Skeletal muscle tissue (tissue), 4 donors: Measurements from ENCODE around the gene RASGRF2. TPM values are rescaled to one million over a fixed set of nuclear protein-coding genes. Genes with fewer than 3 reads are reported as not detected.
"Not testable (repeated sequence)": the region's sequence is repeated elsewhere in the genome, so short reads cannot be mapped to it uniquely, and the experiment has no call there.

Source experiments
- H3K27ac ChIP-seq: one replicate; pipeline ENCODE4 v1.7.0; 2013; ENCODE audit warnings: mild to moderate bottlenecking, low read depth, low read length, inconsistent platforms
- H3K27me3 ChIP-seq, 3 donors: one replicate each; pipeline ENCODE4 v1.7.0; 2013; ENCODE audit warnings: low read length in 3 of 3; ENCODE audit not compliant: control insufficient read depth in 3 of 3, insufficient read depth in 3 of 3
- H3K36me3 ChIP-seq, 3 donors: one replicate each; pipeline ENCODE4 v1.7.0; 2013; ENCODE audit warnings: low read length in 3 of 3; ENCODE audit not compliant: control insufficient read depth in 3 of 3, insufficient read depth in 3 of 3
- H3K4me1 ChIP-seq, 3 donors: one replicate each; pipeline ENCODE4 v1.7.0; 2013; ENCODE audit warnings: low read length in 3 of 3, mild to moderate bottlenecking in 3 of 3; ENCODE audit not compliant: control insufficient read depth in 3 of 3, insufficient read depth in 3 of 3
- H3K4me3 ChIP-seq, 3 donors: one replicate each; pipeline ENCODE4 v1.7.0; 2013; ENCODE audit warnings: low read length in 3 of 3
- H3K9ac ChIP-seq, 3 donors: one replicate each; pipeline ENCODE4 v1.7.0; 2013; ENCODE audit warnings: low read length in 3 of 3, mild to moderate bottlenecking in 3 of 3, moderate library complexity in 2 of 3, low read depth in 1 of 3
- H3K9me3 ChIP-seq, 3 donors: one replicate each; pipeline ENCODE4 v1.7.0; 2013; ENCODE audit warnings: low read length in 3 of 3; ENCODE audit not compliant: control insufficient read depth in 3 of 3
- total RNA-seq: library from RNA; depleted of rRNA; stranded (reverse); fragments of >200 nt; gene quantifications from one replicate; pipeline ENCODE4 v1.2.3, GENCODE V29; 2014
- donor health status: Osteomylitis.

Gene RASGRF2
- total RNA-seq, 1 donor from 2014 or later = 1.0 TPM

DNA sequence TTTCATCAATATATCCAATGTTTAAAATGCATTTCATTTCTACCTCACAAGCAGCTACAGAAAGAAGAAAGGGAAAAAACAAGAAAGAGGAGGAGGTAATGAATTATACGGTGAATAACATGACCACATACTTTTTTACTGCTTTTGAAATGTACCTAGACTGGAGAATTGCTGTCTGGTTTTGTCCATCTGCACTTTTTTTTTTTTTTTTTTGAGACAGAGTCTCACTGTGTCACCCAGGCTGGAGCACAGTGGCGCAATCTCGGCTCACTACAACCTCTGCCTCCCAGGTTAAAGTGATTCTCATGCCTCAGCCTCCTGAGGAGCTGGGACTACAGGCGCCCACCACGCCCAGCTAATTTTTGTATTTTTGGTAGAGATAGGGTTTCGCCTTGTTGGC lies 58.4 kb downstream of the RASGRF2 start:
- H3K4me1 ChIP-seq, H3K9me3 ChIP-seq, H3K27me3 ChIP-seq, H3K9ac ChIP-seq, H3K4me3 ChIP-seq, H3K27ac ChIP-seq, H3K36me3 ChIP-seq: not testable (repeated sequence)

DNA sequence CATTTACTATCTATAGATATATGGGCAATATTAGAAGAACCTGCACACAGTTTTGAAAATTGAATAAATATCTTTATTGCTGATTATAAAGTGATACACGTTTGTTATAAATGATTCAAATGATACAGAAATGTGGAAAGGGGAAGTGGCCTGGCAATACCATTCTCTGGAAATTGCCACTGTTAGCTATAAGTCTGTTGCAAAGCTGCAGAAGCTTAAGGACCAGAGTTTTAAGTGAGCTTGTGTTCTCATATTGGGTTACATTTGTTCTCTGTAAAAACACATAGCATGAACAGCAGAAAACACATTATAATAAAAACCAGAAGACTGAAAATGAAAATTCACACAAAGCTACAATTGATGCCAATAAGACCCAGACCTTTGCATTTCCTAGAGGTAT lies 59.6 kb downstream of the RASGRF2 start:
- no peak overlapping the region for H3K4me3 ChIP-seq
- H3K4me1 ChIP-seq = no peaks in the 10 kb centered on the region
- no peaks in the 10 kb centered on the region for H3K36me3 ChIP-seq
- no peak overlapping the region for H3K9ac ChIP-seq
- no peak overlapping the region for H3K27ac ChIP-seq
- H3K9me3 ChIP-seq = no peaks in the 10 kb centered on the region
- peaks cover 0 to under 1% (median 0%) of the 10 kb centered on the region in 3 donors for H3K27me3 ChIP-seq

DNA sequence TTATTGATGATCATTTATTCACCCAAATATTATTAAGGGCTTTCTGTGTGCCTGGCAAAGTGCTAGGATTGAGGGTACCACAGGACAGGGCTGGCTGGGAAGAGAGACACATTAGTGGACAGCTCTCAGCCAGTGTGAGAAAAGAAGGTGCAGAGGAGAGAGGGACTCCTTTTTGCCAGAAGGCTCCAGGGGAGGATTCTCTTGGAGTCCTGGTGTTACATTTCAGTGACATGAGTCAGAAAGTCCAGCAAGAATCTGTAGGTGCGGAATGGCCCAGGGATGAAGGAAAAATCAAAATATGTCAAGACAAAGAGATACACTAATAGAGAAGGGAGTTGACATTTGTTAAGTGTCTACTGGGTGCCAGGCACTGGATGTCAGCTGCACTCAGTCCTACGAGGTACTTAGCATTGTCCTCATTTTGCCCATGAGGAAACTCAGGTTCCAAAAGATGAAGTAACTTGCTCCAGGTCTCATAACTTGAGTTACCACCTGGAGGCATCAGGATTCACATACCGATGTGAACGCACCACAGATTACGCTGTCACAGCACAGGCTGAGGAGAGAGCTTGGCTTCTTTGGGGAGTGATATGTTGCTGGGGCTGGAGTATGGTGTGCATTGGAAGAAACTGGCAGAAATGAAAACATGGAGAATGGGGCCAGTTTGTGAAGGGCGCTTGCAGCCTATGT lies 60.5 kb downstream of the RASGRF2 start:
- Histone ChIP-seq H3K27me3 (peaks cover 0 to 4% (median 0%) of the 10 kb centered on the region in 3 donors), H3K27ac (no peak overlapping the region), H3K9ac (no peak overlapping the region), H3K36me3 (no peaks in the 10 kb centered on the region), H3K4me3 (no peak overlapping the region), H3K9me3 (no peaks in the 10 kb centered on the region), H3K4me1 (no peaks in the 10 kb centered on the region)

DNA sequence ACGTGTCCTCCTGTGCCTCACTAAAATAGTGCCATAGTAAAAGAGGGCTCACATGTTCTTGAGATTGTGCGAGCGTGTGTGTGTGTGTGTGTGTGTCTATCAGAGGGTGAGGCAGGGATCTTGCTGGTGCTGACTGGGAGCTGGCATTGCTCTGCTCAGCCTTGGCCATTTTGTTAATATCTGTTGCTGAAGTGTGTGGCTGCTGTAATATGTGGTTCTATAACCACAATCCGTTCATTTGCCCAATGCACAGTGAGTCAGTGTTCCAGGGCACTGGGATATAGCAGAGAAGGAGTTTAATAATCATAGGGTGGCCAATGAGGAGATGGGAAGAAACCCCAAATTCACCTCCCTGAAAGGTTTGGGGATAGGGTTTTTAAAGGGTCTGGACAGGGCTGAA lies 61.3 kb downstream of the RASGRF2 start:
- Histone ChIP-seq H3K27me3 (peaks cover 0 to 4% (median 0%) of the 10 kb centered on the region in 3 donors), H3K9ac (no peak overlapping the region), H3K9me3 (no peaks in the 10 kb centered on the region), H3K4me1 (no peaks in the 10 kb centered on the region), H3K36me3 (no peaks in the 10 kb centered on the region), H3K4me3 (no peak overlapping the region), H3K27ac (no peak overlapping the region)

DNA sequence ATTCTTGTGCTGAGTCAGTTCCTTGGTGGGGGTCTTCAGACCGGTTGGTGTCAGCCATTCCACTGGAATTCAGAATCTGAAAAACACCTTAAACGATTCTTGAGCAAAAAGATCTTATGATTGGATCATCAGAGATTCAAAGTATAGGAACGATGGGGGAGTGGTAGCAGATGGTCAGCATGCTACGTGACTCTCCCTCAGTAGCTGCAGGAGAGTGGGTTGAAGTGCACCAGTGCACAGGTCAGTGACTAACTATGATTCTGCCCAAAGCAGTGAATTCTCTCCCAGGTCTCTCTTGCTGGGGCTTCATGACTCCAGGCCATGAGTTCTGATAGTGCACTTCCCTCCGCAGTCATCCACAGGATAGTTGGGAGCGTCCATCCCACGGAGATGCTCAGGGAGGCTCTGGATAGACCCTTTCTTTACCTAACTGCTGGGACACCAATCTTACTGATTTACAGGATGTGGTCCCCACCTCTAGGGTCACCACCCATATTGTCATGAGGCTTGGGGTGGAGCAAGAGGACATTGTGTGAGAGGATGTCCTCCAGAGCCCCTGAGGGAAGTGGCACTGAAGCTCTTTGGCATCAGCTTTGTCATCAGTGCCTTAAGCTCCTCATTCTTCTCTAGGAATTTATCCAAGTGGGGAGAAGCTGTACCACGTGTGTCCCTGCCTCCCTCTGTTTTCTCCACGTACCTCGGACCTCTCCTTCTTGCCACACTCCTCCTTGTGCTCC lies 62.0 kb downstream of the RASGRF2 start:
- Histone ChIP-seq H3K9ac (no peak overlapping the region), H3K36me3 (no peaks in the 10 kb centered on the region), H3K27me3 (peaks cover 0 to 4% (median 0%) of the 10 kb centered on the region in 3 donors), H3K9me3 (no peaks in the 10 kb centered on the region), H3K4me1 (no peaks in the 10 kb centered on the region), H3K27ac (no peak overlapping the region), H3K4me3 (no peak overlapping the region)

DNA sequence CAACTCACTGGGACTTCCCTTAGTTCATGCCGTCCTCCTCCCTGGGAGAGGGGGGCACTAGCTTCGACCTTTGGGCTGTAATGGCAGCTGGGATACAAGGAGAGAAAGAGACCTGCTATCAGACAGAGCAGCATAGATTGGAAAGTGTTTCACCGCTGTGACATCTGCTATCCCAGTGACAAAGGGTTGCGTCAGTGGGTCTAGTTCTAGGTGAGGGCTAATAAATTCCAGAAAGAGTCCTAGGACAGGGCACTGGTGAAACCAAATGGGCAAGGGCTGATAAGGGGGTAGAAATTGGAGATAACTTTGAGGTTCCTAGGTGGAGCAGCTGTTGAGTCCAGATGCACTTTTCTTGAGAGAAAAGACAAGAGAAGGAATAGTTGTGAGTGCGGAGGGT lies 62.5 kb downstream of the RASGRF2 start:
- Histone ChIP-seq H3K9ac (no peak overlapping the region), H3K27ac (no peak overlapping the region), H3K9me3 (no peaks in the 10 kb centered on the region), H3K4me1 (no peaks in the 10 kb centered on the region), H3K36me3 (no peaks in the 10 kb centered on the region), H3K27me3 (peaks cover 0 to 4% (median 0%) of the 10 kb centered on the region in 3 donors), H3K4me3 (no peak overlapping the region)

DNA sequence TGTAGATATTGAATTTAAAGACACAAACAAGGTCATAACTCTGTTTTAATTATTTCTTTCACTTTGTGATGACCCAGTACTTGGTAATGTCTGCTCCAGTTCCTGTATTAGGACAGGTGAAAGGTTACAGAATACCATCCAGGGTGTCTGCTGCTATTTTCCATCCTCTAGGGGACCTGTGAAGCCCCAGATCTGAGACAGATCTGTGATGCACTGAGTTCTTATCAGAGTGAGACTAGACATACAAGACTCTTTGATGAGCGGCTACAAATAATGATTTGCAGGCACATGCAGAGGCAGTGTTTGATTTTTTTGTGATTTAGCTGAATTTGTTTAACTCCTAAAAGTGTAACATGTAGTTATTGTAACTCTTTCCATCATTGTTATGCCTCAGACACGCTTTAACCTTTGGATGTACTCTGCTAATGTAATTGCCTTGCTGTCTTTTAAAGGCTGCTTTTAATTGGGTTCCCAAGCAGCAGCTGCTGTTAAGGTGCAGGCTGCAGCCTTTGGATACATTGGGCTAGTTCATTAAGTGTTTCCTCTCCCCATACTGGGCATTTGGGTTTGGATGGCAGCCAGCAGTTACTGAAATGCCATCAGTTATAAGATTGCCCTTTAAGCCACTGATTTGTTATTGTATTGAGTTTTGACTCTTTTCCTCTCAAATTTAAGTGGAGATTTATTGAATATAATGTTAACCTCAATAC lies 63.3 kb downstream of the RASGRF2 start:
- H3K27ac ChIP-seq = no peak overlapping the region
- no peak overlapping the region for H3K4me3 ChIP-seq
- H3K4me1 ChIP-seq = no peaks in the 10 kb centered on the region
- no peaks in the 10 kb centered on the region for H3K9me3 ChIP-seq
- no peaks in the 10 kb centered on the region for H3K36me3 ChIP-seq
- H3K27me3 ChIP-seq = peaks cover 0 to 4% (median 0%) of the 10 kb centered on the region in 3 donors
- no peak overlapping the region for H3K9ac ChIP-seq

DNA sequence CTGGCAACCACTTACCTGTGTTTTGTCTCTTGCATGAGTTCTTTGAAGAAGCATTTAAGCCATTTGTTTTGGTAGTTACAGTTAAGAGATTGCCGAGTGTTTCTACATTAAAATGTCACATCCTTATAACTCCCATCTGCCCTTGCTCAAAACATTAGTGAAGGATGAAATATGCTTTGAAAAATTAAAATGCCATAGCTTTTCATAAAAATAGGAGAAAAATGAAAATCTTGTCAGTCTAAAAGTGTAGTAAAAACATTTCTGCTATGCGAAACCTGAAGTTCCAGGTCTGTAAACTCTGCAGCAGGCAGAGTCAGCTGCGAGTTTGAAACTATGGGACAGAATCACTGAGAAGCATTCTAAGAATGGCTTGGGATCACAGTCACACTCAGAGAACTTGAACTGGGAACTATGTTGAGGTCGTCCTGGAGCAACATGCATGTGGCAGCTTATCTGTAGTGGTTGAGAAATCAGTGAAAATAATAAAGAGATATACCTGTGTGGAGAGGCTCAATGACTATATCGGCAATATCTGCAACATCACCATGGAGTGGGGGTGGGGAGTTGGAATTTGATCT lies 67.4 kb downstream of the RASGRF2 start:
- Histone ChIP-seq H3K9ac (no peak overlapping the region), H3K4me3 (no peak overlapping the region), H3K36me3 (no peaks in the 10 kb centered on the region), H3K27me3 (peaks cover 0 to 4% (median 0%) of the 10 kb centered on the region in 3 donors), H3K27ac (no peak overlapping the region), H3K9me3 (no peaks in the 10 kb centered on the region), H3K4me1 (no peaks in the 10 kb centered on the region)

DNA sequence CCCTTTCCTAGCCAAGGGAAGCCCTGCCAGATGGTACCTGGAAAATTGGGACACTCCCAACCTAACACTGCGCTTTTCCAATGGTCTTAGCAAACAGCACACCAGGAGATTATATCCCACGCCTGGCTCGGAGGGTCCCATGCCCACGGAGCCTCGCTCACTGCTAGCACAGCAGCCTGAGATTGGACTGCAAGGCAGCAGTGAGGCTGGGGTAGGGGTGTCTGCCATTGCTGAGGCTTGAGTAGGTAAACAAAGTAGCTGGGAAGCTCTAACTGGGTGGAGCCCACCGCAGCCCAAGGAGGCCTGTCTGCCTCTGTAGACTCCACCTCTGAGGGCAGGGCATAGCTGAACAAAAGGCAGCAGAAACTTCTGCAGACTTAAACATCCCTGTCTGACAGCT lies 68.7 kb downstream of the RASGRF2 start:
- not testable (repeated sequence) for H3K4me3 ChIP-seq, H3K36me3 ChIP-seq, H3K27me3 ChIP-seq, H3K4me1 ChIP-seq, H3K9ac ChIP-seq, H3K9me3 ChIP-seq, H3K27ac ChIP-seq

DNA sequence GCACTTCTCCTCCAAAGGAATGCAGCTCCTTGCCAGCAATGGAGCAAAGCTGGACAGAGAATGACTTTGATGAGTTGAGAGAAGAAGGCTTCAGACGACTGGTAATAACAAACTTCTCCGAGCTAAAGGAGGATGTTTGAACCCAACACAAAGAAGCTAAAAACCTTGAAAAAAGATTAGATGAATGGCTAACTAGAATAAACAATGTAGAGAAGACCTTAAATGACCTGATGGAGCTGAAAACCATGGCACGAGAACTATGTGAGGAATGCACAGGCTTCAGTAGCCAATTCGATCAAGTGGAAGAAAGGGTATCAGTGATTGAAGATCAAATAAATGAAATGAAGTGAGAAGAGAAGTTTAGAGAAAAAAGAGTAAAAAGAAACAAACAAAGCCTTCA lies 69.6 kb downstream of the RASGRF2 start:
- H3K9ac ChIP-seq, H3K4me3 ChIP-seq, H3K9me3 ChIP-seq, H3K27ac ChIP-seq, H3K4me1 ChIP-seq, H3K27me3 ChIP-seq, H3K36me3 ChIP-seq: not testable (repeated sequence)
